WTC11 (cell line): Measurements from ENCODE around the gene EML4. TPM values are rescaled to one million over a fixed set of nuclear protein-coding genes. Genes with fewer than 3 reads are reported as not detected.

Experiments
- ATAC-seq: fragments of 200-7000 bp; cut with Tn5 transposase; 2 replicates; pipeline ENCODE4 v1.10.0; 2021; ENCODE audit warnings: mild to moderate bottlenecking, moderate library complexity
- CTCF ChIA-PET: fragments of 300-600 bp; sonication (Branson Sonifier 250); formaldehyde crosslinking; loops from one replicate; lab custom pipeline; 2021; ENCODE audit warnings: antibody characterized with exemption; lab: Charles Lee
- POLR2A ChIA-PET: fragments of 350-600 bp; sonication (Branson Sonifier 250); formaldehyde crosslinking; loops from one replicate; lab custom pipeline; 2021; ENCODE audit warnings: antibody characterized with exemption; lab: Charles Lee
- DNase-seq: peaks from one replicate; pipeline ENCODE4 v3.0.0; 2021; ENCODE audit warnings: low spot score
- H3K27ac Mint-ChIP-seq: 2 replicates; pipeline ENCODE4 v1.8.0; 2021; ENCODE audit warnings: mixed read lengths
- H3K27me3 Mint-ChIP-seq: 2 replicates; pipeline ENCODE4 v1.8.0; 2021; ENCODE audit warnings: low read depth, mild to moderate bottlenecking, moderate library complexity, mixed read lengths
- H3K36me3 Mint-ChIP-seq: 2 replicates; pipeline ENCODE4 v1.8.0; 2021; ENCODE audit warnings: mixed read lengths
- H3K4me1 Mint-ChIP-seq: 2 replicates; pipeline ENCODE4 v1.8.0; 2022; ENCODE audit warnings: mixed read lengths
- H3K4me3 Mint-ChIP-seq: 2 replicates; pipeline ENCODE4 v1.8.0; 2021; ENCODE audit warnings: mild to moderate bottlenecking, moderate library complexity, mixed read lengths
- H3K9me3 Mint-ChIP-seq: 2 replicates; pipeline ENCODE4 v1.8.0; 2021; ENCODE audit warnings: mixed read lengths
- ATF2 ChIP-seq: sonication (generic); formaldehyde crosslinking; IDR thresholded peaks from 2 replicates; pipeline ENCODE4 v1.8.1; 2022; ENCODE audit warnings: low read depth, missing genetic modification reagents, borderline replicate concordance
- ATF3 ChIP-seq: sonication (generic); formaldehyde crosslinking; conservative IDR thresholded peaks from 2 replicates; pipeline ENCODE4 v1.8.1; 2022; ENCODE audit warnings: mild to moderate bottlenecking, missing genetic modification reagents
- ATF6 ChIP-seq: sonication (generic); formaldehyde crosslinking; IDR thresholded peaks from 2 replicates; pipeline ENCODE4 v1.8.1; 2023; ENCODE audit warnings: mild to moderate bottlenecking, missing genetic modification reagents
- E2F1 ChIP-seq: sonication (generic); formaldehyde crosslinking; IDR thresholded peaks from 2 replicates; pipeline ENCODE4 v1.8.0; 2022; ENCODE audit warnings: mild to moderate bottlenecking, missing genetic modification reagents
- E2F4 ChIP-seq: sonication (generic); formaldehyde crosslinking; IDR thresholded peaks from 2 replicates; pipeline ENCODE4 v1.8.1; 2022; ENCODE audit warnings: low read depth, mild to moderate bottlenecking, moderate library complexity, missing genetic modification reagents, borderline replicate concordance
- ETV6 ChIP-seq: sonication (generic); formaldehyde crosslinking; IDR thresholded peaks from 2 replicates; pipeline ENCODE4 v1.8.1; 2022; ENCODE audit warnings: mild to moderate bottlenecking, missing genetic modification reagents
- FOXK1 ChIP-seq: sonication (generic); formaldehyde crosslinking; IDR thresholded peaks from 2 replicates; pipeline ENCODE4 v1.8.0; 2022; ENCODE audit warnings: mild to moderate bottlenecking, moderate library complexity, missing genetic modification reagents
- GABPB1 ChIP-seq: sonication (generic); formaldehyde crosslinking; IDR thresholded peaks from 2 replicates; pipeline ENCODE4 v1.8.1; 2023; ENCODE audit warnings: mild to moderate bottlenecking, missing genetic modification reagents
- GTF2I ChIP-seq: fragments of 250-450 bp; sonication (Bioruptor Pico); conservative IDR thresholded peaks from 2 replicates; pipeline ENCODE4 v1.4.0; 2021; ENCODE audit warnings: mild to moderate bottlenecking
- IRF1 ChIP-seq: sonication (generic); formaldehyde crosslinking; IDR thresholded peaks from 2 replicates; pipeline ENCODE4 v1.8.0; 2023; ENCODE audit warnings: missing genetic modification reagents
- KAT7 ChIP-seq: sonication (generic); formaldehyde crosslinking; IDR thresholded peaks from 2 replicates; pipeline ENCODE4 v1.8.1; 2023; ENCODE audit warnings: missing genetic modification reagents, mild to moderate bottlenecking, borderline replicate concordance
- NR2C2 ChIP-seq: sonication (generic); formaldehyde crosslinking; IDR thresholded peaks from 2 replicates; pipeline ENCODE4 v1.8.0; 2022; ENCODE audit warnings: mild to moderate bottlenecking, missing genetic modification reagents
- OVOL2 ChIP-seq: fragments of 250-450 bp; sonication (Bioruptor Pico); IDR thresholded peaks from 2 replicates; pipeline ENCODE4 v1.9.0; 2021; ENCODE audit warnings: mild to moderate bottlenecking, borderline replicate concordance
- RELA ChIP-seq: sonication (generic); formaldehyde crosslinking; IDR thresholded peaks from 2 replicates; pipeline ENCODE4 v1.8.1; 2022; ENCODE audit warnings: missing genetic modification reagents, mild to moderate bottlenecking, borderline replicate concordance
- TEAD4 ChIP-seq: sonication (generic); formaldehyde crosslinking; IDR thresholded peaks from 2 replicates; pipeline ENCODE4 v1.8.0; 2022; ENCODE audit warnings: mild to moderate bottlenecking, missing genetic modification reagents
- ZNF121 ChIP-seq: sonication (generic); formaldehyde crosslinking; IDR thresholded peaks from 2 replicates; pipeline ENCODE4 v1.8.0; 2023; ENCODE audit warnings: missing genetic modification reagents
- ZNF232 ChIP-seq: sonication (generic); formaldehyde crosslinking; IDR thresholded peaks from 2 replicates; pipeline ENCODE4 v1.8.0; 2022; ENCODE audit warnings: mild to moderate bottlenecking, missing genetic modification reagents
- ZNF263 ChIP-seq: sonication (generic); formaldehyde crosslinking; IDR thresholded peaks from 2 replicates; pipeline ENCODE4 v1.8.1; 2022; ENCODE audit warnings: low read depth, mild to moderate bottlenecking, moderate library complexity, missing genetic modification reagents
- total RNA-seq: library from RNA; stranded (reverse); gene quantifications from 3 replicates; pipeline ENCODE4 v1.2.3, GENCODE V29; 2021

Gene EML4
- total RNA-seq, 1 experiment from 2014 or later, result 89.9 TPM

GRCh38 chr2:42216694-42217093 is 47.5 kb downstream of the EML4 start:
- DNase-seq, result no peak
- ChIA-PET CTCF (no interaction called here), POLR2A (no interaction called here)
- H3K4me1 Mint-ChIP-seq, result peaks cover 22% of the 10 kb centered on the region
- H3K36me3 Mint-ChIP-seq, result peaks cover 8% of the 10 kb centered on the region
- TF ChIP-seq E2F1 (CRISPR knock-in tag) (no peak), GABPB1 (peak; percentile 79), NR2C2 (no peak), E2F4 (no peak), ATF3 (CRISPR knock-in tag) (no peak)
- no peak overlapping the region for H3K4me3 Mint-ChIP-seq
- no peak overlapping the region for H3K27ac Mint-ChIP-seq
- no peaks in the 10 kb centered on the region for H3K27me3 Mint-ChIP-seq
- no peak for ATAC-seq
- peaks cover 7% of the 10 kb centered on the region for H3K9me3 Mint-ChIP-seq

GRCh38 chr2:42217307-42217706 is 48.2 kb downstream of the EML4 start:
- H3K9me3 Mint-ChIP-seq, result peaks cover 7% of the 10 kb centered on the region
- ATAC-seq (no peak), DNase-seq (no peak)
- TF ChIP-seq ATF6 (CRISPR knock-in tag) (no peak), ZNF232 (CRISPR knock-in tag) (no peak), OVOL2 (CRISPR knock-in tag) (no peak), ETV6 (no peak), GTF2I (CRISPR knock-in tag) (no peak)
- H3K36me3 Mint-ChIP-seq, result peaks cover 8% of the 10 kb centered on the region
- no peak overlapping the region for H3K4me3 Mint-ChIP-seq
- ChIA-PET CTCF (no interaction called here), POLR2A (no interaction called here)
- no peak overlapping the region for H3K27ac Mint-ChIP-seq
- H3K4me1 Mint-ChIP-seq, result peaks cover 20% of the 10 kb centered on the region
- H3K27me3 Mint-ChIP-seq, result no peaks in the 10 kb centered on the region

- DNase-seq (no peak), ATAC-seq (no peak)
- Mint-ChIP-seq H3K9me3 (peaks cover 7% of the 10 kb centered on the region), H3K27ac (no peak overlapping the region), H3K36me3 (peaks cover 8% of the 10 kb centered on the region), H3K4me1 (peaks cover 19% of the 10 kb centered on the region), H3K4me3 (no peak overlapping the region), H3K27me3 (no peaks in the 10 kb centered on the region)
- no peak for TF ChIP-seq FOXK1 (CRISPR knock-in tag)
- no peak for TF ChIP-seq ZNF121
- TF ChIP-seq ATF6 (CRISPR knock-in tag), result no peak
- no peak for TF ChIP-seq RELA (CRISPR knock-in tag)
- TF ChIP-seq KAT7 (CRISPR knock-in tag), result no peak
- TF ChIP-seq IRF1 (CRISPR knock-in tag), result no peak
- TF ChIP-seq ATF2, result no peak
- no peak for TF ChIP-seq ZNF263 (CRISPR knock-in tag)
- no peak for TF ChIP-seq TEAD4 (CRISPR knock-in tag)
- ChIA-PET CTCF (no interaction called here), POLR2A (no interaction called here)
Measured at GRCh38 chr2:42217914-42218313, 48.8 kb downstream of the EML4 start.
